ENCODE measurements around the gene HCK. TPM values are rescaled to one million over a fixed set of nuclear protein-coding genes. Genes with fewer than 3 reads are reported as not detected.
A peak's percentile ranks its signal among the peaks of the same experiment; 100 is the strongest.

Gene HCK
- polyA plus RNA-seq, 2 of the 4 experiments (the other 2 are of a cell fraction), result 0.06 TPM; not detected in 1

GRCh38 chr20:32109392-32110172 is 57.5 kb downstream of the HCK start, which contains the start of gene TM9SF4 (continued):
- TF ChIP-seq SREBF2 (IDR thresholded peaks at IDR 0.05), result no peak
- TF ChIP-seq GATA3 (IDR thresholded peaks at IDR 0.05; ENCODE audit: borderline replicate concordance), result no peak
- TF ChIP-seq NFE2L2 (conservative IDR thresholded peaks at IDR 0.05; ENCODE audit: low read length), result no peak
- no peak for TF ChIP-seq MAFK (IDR thresholded peaks at IDR 0.05; ENCODE audit: partially characterized antibody)
- no peak for TF ChIP-seq FOSL2 (IDR thresholded peaks at IDR 0.05)
- TF ChIP-seq FOSL2 (CRISPR knock-in tag; IDR thresholded peaks at IDR 0.05), result peak; percentile 62
- TF ChIP-seq RCOR1 (IDR thresholded peaks at IDR 0.05; ENCODE audit: low read depth, low read length), result no peak
- no peak; the same call in 1 of the 2 replicates for TF ChIP-seq HOXB5 (CRISPR knock-in tag; IDR thresholded peaks at IDR 0.05)
- peak; percentile 79 for TF ChIP-seq POLR2A (IDR thresholded peaks at IDR 0.05; ENCODE audit: low read length)
- TF ChIP-seq USF2 (IDR thresholded peaks at IDR 0.05), result peak; percentile 53
- peak; percentile 62 to 96; a peak in 4 of 5 replicates for TF ChIP-seq JUN (IDR thresholded peaks at IDR 0.05)
- TF ChIP-seq REST (IDR thresholded peaks at IDR 0.05), result no peak
- TF ChIP-seq KDM5A (IDR thresholded peaks at IDR 0.05), result peak; percentile 59
- TF ChIP-seq JUNB (IDR thresholded peaks at IDR 0.05), result no peak
- TF ChIP-seq, protein P1, sequence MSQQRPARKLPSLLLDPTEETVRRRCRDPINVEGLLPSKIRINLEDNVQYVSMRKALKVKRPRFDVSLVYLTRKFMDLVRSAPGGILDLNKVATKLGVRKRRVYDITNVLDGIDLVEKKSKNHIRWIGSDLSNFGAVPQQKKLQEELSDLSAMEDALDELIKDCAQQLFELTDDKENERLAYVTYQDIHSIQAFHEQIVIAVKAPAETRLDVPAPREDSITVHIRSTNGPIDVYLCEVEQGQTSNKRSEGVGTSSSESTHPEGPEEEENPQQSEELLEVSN (IDR thresholded peaks at IDR 0.05; ENCODE audit: borderline replicate concordance, low read depth), result peak; percentile 54; the same call in 1 of the 2 replicates
- TF ChIP-seq CBX8 (IDR thresholded peaks at IDR 0.05), result no peak
- no peak for TF ChIP-seq MAZ (IDR thresholded peaks at IDR 0.05; ENCODE audit: borderline replicate concordance, low read depth, low read length)
- no peak for TF ChIP-seq RAD21 (conservative IDR thresholded peaks at IDR 0.05 in 1 of 2, IDR thresholded peaks at IDR 0.05 in 1 of 2)
- TF ChIP-seq TP53 (CRISPR knock-in tag; IDR thresholded peaks at IDR 0.05), result 0 out of 2 replicates have a peak, but pooled peaks have one; percentile 41
- no peak for TF ChIP-seq HEYL (CRISPR knock-in tag; IDR thresholded peaks at IDR 0.05)
- no peak for TF ChIP-seq EHMT2 (IDR thresholded peaks at IDR 0.05; ENCODE audit: low read depth)
- no peak for TF ChIP-seq EHF (CRISPR knock-in tag; IDR thresholded peaks at IDR 0.05)
- TF ChIP-seq PHF8 (IDR thresholded peaks at IDR 0.05; ENCODE audit: borderline replicate concordance, low read depth), result peak; percentile 98
- no peak for TF ChIP-seq FOSB (CRISPR knock-in tag; IDR thresholded peaks at IDR 0.05)
- TF ChIP-seq POLR2AphosphoS2 (conservative IDR thresholded peaks at IDR 0.05; ENCODE audit: low read length), result no peak
- TF ChIP-seq NPAS2 (CRISPR knock-in tag; IDR thresholded peaks at IDR 0.05; ENCODE audit: borderline replicate concordance), result no peak
- TF ChIP-seq HOXB13 (CRISPR knock-in tag; IDR thresholded peaks at IDR 0.05; ENCODE audit: low read depth), result peak; percentile 25; the same call in 1 of the 2 replicates
- peak; percentile 72; the same call in 2 of the 3 replicates for TF ChIP-seq BCL3 (IDR thresholded peaks at IDR 0.05)
- TF ChIP-seq SMC3 (IDR thresholded peaks at IDR 0.05), result no peak
- no peak for TF ChIP-seq KDM1A (IDR thresholded peaks at IDR 0.05; ENCODE audit: low read depth)
